Gastrocnemius medialis (tissue), 4 donors: ENCODE results near the gene RNF38.

ENCODE experiments used
- CTCF ChIP-seq, 5 experiments: fragments of 450-650 bp in 3 of 5; fragments of 200-600 bp in 2 of 5; sonication (generic) in 2 of 5; IDR thresholded peaks in 4 of 5; conservative IDR thresholded peaks in 1 of 5; 1 replicate in 4 of 5; 2 replicates in 1 of 5; pipeline ENCODE4 v1.5.1; 2016 to 2019; ENCODE audit warnings: antibody characterized with exemption in 5 of 5, mild to moderate bottlenecking in 3 of 5, moderate library complexity in 3 of 5
- POLR2A ChIP-seq, 2 donors: fragments of 450-650 bp; IDR thresholded peaks; one replicate each; pipeline ENCODE4 v1.6.1; 2017; ENCODE audit warnings: antibody characterized with exemption in 2 of 2, mild to moderate bottlenecking in 2 of 2, moderate library complexity in 2 of 2

DNA sequence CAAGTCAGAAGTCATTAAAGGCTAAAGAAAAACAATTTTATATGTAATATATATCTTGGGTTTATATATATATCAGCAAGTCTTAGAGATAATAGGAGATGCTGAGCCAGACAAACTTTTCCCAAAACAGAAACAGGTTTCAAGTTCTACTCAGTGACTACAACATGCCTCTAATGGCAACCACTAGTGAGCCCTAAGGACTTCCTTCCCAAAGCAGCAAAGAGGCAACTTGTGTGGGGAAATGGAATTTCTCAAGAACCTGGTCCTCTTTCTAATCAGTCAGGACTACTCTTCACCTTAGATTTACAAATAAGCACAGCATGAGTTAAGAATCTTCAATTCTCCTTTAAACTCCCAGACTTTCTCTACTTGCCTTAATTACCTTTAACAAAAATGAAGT lies 17.6 kb downstream of the RNF38 start:
- TF ChIP-seq CTCF (IDR thresholded peaks at IDR 0.05 in 4 of 5, conservative IDR thresholded peaks at IDR 0.05 in 1 of 5) (no peak), POLR2A (IDR thresholded peaks at IDR 0.05) (no peak)
